Fibroblast of skin of back (primary cell): ENCODE results near the gene CMTM7.
"Not testable (repeated sequence)": the region's sequence is repeated elsewhere in the genome, so short reads cannot be mapped to it uniquely, and the experiment has no call there.

ENCODE experiments used
- DNase-seq: peaks from one replicate; pipeline ENCODE4 v3.0.0-alpha.2; 2013

Gene CMTM7

GRCh38 chr3:32460817-32461496 is 69.3 kb downstream of the CMTM7 start:
- DNase-seq: not testable (repeated sequence)

GRCh38 chr3:32462191-32462986 is 70.7 kb downstream of the CMTM7 start:
- not testable (repeated sequence) for DNase-seq

GRCh38 chr3:32463415-32463814 is 71.8 kb downstream of the CMTM7 start:
- DNase-seq: not testable (repeated sequence)

- DNase-seq: not testable (repeated sequence)
Observed at GRCh38 chr3:32464726-32465125, 73.1 kb downstream of the CMTM7 start.

DNA sequence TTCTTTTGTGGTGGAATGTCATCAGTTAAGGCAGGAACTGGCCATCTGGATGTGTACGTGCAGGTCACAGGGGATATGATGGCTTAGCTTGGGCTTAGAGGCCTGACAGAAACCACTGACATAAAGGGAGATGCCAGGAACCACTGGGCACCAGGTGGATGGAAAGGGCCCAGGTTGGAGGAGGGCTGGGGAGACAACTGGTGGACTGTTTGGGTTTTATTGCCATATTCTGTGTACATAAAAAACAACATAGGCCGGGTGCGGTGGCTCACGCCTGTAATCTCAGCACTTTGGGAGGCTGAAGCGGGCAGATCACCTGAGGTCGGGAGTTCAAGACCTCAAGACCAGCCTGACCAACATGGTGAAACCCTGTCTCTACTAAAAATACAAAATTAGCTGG is 75.2 kb downstream of the CMTM7 start:
- DNase-seq: not testable (repeated sequence)

DNA sequence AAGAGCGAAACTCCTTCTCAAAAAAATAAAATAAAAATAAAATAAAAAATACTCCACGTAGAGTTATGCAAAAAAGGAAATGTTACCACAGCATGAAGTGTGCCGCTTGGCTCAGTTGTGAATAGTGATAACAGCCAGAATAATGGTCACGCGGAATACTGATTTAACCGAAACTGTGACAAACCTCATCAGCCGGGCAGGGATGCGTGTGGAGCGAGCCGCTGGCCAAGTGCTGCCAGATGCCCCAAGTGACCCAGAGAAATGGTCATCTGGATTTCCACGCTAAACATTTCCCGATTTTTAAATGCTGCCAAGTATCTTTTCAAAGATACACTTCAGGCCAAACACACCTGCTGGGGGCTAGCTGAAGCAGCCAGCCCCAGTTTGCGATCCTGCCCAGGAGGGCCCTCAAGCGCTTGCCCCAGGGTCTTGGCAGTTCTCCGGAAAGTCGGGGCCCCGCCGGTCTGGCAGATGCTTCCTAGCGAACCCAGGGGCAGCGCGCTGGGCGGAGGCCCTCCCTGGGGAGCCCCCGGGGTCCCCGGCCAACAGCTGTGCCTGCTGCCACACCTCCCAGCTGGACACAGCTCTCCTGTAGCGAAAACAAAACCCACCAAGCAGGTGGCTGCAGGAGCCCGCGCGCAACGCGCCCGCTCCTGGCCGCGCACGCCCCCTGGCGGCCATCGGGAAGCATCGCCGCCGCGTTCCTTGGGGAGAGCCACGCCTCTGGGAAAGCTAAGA is 75.8 kb downstream of the CMTM7 start:
- peak; percentile 52 for DNase-seq

DNA sequence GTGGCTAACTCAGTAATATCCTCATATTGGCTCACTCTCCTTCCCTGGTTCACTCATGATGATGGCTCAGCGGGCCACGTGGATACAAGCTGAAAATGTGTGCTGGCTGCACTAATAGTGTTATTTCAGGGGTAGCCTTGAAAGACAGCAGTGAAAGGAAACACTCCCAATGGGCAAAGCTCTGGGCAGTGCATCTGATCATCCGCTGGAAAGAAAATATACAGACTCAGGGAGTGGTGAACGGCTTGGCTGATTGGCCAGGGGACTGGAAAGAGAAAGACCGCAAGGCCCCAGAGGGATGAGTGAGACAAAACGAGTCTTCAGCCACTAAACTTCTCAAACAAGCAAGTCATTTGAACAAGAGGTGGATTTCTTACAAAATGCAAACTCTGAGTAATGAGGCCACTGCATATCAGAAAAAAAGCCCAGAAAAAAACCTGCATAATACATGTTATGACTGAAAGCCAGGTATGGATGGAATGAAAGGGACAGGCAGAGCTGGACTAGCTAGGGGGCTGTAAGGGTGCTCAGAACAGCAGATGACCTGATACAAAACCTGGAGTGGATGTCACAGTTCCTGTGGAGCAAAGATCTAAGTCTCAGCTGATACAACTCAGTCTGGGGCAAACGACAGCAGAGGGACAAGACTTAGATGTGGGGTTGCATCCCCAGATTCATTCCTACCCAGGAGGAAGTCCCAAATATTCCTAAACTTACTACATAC is 77.7 kb downstream of the CMTM7 start:
- no peak for DNase-seq

- no peak for DNase-seq
Observed at GRCh38 chr3:32470362-32470761, 78.7 kb downstream of the CMTM7 start.

DNA sequence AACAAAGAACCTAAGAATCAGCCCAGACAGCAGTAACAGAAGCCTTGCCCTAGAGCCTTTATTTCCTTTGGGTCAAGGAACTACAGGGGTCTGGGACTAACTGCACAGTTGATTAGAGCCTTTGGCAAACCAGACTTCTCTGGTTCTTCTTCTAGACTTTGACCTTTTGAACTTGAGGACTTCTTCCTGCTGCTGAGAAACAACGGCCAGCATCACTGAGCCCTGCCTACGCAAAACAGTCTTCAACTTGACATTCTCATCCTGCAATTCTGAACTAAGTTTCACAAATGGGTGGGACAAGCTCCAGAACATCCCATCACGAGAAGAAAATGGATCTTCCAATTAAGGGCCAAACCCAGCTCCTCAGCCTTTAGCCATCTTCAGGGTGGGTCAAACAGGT is 79.6 kb downstream of the CMTM7 start:
- no peak for DNase-seq

DNA sequence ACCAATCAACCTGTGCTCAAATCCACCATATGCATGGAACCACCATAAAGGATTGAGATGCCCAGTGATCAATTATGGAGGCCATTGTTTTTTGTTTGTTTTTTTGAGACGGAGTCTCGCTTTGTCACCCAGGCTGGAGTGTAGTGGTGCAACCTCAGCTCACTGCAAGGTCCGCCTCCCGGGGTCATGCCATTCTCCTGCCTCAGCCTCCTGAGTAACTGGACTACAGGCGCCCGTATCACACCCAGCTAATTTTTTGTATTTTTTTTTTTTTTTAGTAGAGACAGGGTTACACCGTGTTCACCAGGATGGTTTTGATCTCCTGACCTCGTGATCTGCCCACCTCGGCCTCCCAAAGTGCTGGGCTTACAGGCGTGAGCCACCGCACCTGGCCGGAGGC is 80.5 kb downstream of the CMTM7 start:
- DNase-seq: not testable (repeated sequence)

- DNase-seq: no peak
Observed at GRCh38 chr3:32474201-32474600, 82.5 kb downstream of the CMTM7 start.

DNA sequence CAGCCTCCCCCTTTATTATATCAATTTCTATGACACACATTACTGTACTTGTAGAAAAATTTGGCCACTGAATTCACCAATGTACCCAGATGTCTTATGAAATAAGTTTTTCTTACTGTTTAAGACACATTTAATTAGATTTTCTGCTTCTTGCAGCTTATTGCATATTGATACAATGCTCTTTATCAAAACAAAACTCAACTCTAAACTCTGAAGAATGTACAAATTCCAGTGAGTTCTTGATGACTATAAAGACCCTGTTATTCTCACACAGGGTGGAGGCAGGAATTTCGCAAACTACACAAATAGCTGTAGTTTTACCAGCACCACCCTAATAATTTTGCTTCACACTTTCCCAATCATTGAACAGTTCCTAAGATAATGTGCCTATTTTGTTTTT is 89.0 kb downstream of the CMTM7 start:
- DNase-seq: peak; percentile 17

GRCh38 chr3:32481791-32482631 is 90.4 kb downstream of the CMTM7 start:
- DNase-seq: no peak

DNA sequence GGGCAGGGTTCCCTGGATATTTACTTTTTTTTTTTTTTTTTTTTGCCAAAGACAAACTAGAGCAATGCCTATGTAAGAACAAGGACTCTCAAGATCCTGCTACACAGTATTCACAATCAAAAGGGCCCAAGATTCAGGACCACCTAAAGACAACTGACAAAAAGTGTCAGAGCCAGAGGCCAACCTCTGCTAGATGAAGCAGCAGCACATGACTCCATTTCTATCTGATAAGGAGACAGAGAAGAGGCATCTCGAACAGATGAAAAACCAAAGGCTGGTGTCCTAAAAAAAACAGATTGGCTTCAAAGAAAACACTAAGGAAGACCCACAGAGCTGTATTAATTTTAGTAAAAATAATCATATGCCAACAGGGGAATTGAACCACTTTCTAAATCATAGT is 91.0 kb downstream of the CMTM7 start:
- DNase-seq: no peak

GRCh38 chr3:32483772-32484171 is 92.1 kb downstream of the CMTM7 start:
- DNase-seq: no peak

GRCh38 chr3:32484436-32484835 is 92.8 kb downstream of the CMTM7 start:
- DNase-seq: no peak

GRCh38 chr3:32487781-32488473 is 96.3 kb downstream of the CMTM7 start:
- DNase-seq: no peak

- DNase-seq: no peak
Observed at GRCh38 chr3:32488474-32489008, 96.9 kb downstream of the CMTM7 start.

GRCh38 chr3:32492684-32493436 is 101.2 kb downstream of the CMTM7 start:
- peak; percentile 42 for DNase-seq
